22Rv1 (cell line): ENCODE data around the gene COL24A1.

Experiments used
- H3K27ac ChIP-seq: fragments of 450-650 bp; 2 replicates; pipeline ENCODE4 v1.5.1; 2017
- CTCF ChIP-seq: fragments of 450-650 bp; IDR thresholded peaks from 2 replicates; pipeline ENCODE4 v1.5.1; 2017; ENCODE audit warnings: mild to moderate bottlenecking
- ZFX ChIP-seq: fragments of 450-650 bp; IDR thresholded peaks from 2 replicates; pipeline ENCODE4 v1.6.1; 2017; ENCODE audit warnings: antibody characterized with exemption, borderline replicate concordance

COL24A1 gene

GRCh38 chr1:85943945-85944344, 212.6 kb downstream of the COL24A1 start:
- TF ChIP-seq CTCF (no peak), ZFX (no peak)
- H3K27ac ChIP-seq: no peak overlapping the region

GRCh38 chr1:85943526-85943925, 213.0 kb downstream of the COL24A1 start:
- no peak overlapping the region for H3K27ac ChIP-seq
- no peak for TF ChIP-seq ZFX
- TF ChIP-seq CTCF: no peak

GRCh38 chr1:85940656-85941306, 215.8 kb downstream of the COL24A1 start:
- no peak overlapping the region for H3K27ac ChIP-seq
- TF ChIP-seq CTCF: no peak
- TF ChIP-seq ZFX: no peak

- TF ChIP-seq CTCF (no peak), ZFX (no peak)
- H3K27ac ChIP-seq: no peak overlapping the region
These were observed 217.7 kb downstream of the COL24A1 start for GRCh38 chr1:85938829-85939228.

GRCh38 chr1:85936470-85936869, 220.1 kb downstream of the COL24A1 start:
- TF ChIP-seq CTCF (no peak), ZFX (no peak)
- H3K27ac ChIP-seq: no peak overlapping the region

GRCh38 chr1:85936057-85936456, 220.5 kb downstream of the COL24A1 start:
- no peak for TF ChIP-seq CTCF
- no peak for TF ChIP-seq ZFX
- no peak overlapping the region for H3K27ac ChIP-seq

DNA sequence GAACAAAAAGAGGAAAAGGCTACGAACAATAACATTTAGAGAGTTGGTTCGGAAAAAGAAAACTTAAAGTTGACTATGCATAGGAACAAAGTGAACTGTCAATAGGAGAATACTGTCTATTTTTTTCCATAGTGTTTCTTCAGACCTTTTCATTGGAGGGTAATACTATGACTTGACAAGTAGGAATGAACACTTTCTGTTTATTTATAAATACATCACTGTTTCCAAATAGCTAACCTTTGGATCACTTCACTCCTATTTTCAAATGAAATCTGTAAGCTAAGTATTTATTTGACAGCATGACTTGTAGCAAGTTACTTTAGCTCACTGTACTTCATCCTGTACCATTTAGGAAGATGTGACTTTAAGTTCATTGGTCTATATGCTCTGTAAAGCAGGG, 221.3 kb downstream of the COL24A1 start:
- no peak overlapping the region for H3K27ac ChIP-seq
- TF ChIP-seq ZFX: no peak
- TF ChIP-seq CTCF: no peak
